HEK293 (cell line): Measurements from ENCODE around the gene IZUMO4.

ENCODE experiments used
- CTCF ChIA-PET: fragments of 350-600 bp; formaldehyde crosslinking; extraction: SDS; loops from one replicate; lab custom pipeline; 2021; ENCODE audit warnings: antibody characterized with exemption; lab: Yijun Ruan, JAX
- POLR2A ChIA-PET: fragments of 300-600 bp; formaldehyde crosslinking; extraction: SDS; loops from one replicate; lab custom pipeline; 2020; ENCODE audit warnings: antibody characterized with exemption, inconsistent platforms; lab: Yijun Ruan, JAX
- H3K27ac ChIP-seq: fragments of 200-500 bp; sonication (Bioruptor generic); 2 replicates; pipeline ENCODE4 v1.5.1; 2014; ENCODE audit warnings: low read depth, low read length, control low read depth, inconsistent platforms; ENCODE audit errors: extremely low read depth
- H3K36me3 ChIP-seq, 2 experiments: fragments of 200-500 bp in 1 of 2; sonication (Bioruptor generic) in 1 of 2; 1 replicate in 1 of 2; 2 replicates in 1 of 2; pipeline ENCODE4 v1.5.1; 2014 to 2017; ENCODE audit warnings: inconsistent platforms in 2 of 2, low read length in 2 of 2; ENCODE audit not compliant: control insufficient read depth in 2 of 2, insufficient read depth in 1 of 2
- H3K4me1 ChIP-seq: fragments of 200-500 bp; sonication (Bioruptor generic); 2 replicates; pipeline ENCODE4 v1.5.1; 2014; ENCODE audit warnings: mild to moderate bottlenecking, low read length, inconsistent platforms; ENCODE audit not compliant: control insufficient read depth, insufficient read depth
- H3K4me3 ChIP-seq: 2 replicates; pipeline ENCODE4 v1.5.1; 2011; ENCODE audit warnings: low read depth, mild to moderate bottlenecking, control low read depth, low read length, moderate library complexity
- H3K9me3 ChIP-seq: fragments of 200-500 bp; sonication (Bioruptor generic); 2 replicates; pipeline ENCODE4 v1.5.1; 2014; ENCODE audit warnings: low read depth, low read length, inconsistent platforms; ENCODE audit not compliant: control insufficient read depth, insufficient read depth
- KLF9 ChIP-seq: fragments of 450-650 bp; formaldehyde crosslinking; IDR thresholded peaks from 2 replicates; pipeline ENCODE4 v1.5.1; 2016; ENCODE audit warnings: missing biosample characterization, missing genetic modification characterization, low read depth
- MYNN ChIP-seq: fragments of 450-650 bp; formaldehyde crosslinking; IDR thresholded peaks from 2 replicates; pipeline ENCODE4 v1.5.1; 2016; ENCODE audit warnings: missing biosample characterization, missing genetic modification characterization, borderline replicate concordance
- PRDM1 ChIP-seq: fragments of 450-650 bp; formaldehyde crosslinking; IDR thresholded peaks from 2 replicates; pipeline ENCODE4; 2016; ENCODE audit warnings: missing biosample characterization, missing genetic modification characterization
- PRDM4 ChIP-seq: fragments of 450-650 bp; formaldehyde crosslinking; IDR thresholded peaks from 2 replicates; pipeline ENCODE4 v1.5.1; 2017; ENCODE audit warnings: missing biosample characterization, missing genetic modification characterization
- SCRT1 ChIP-seq: fragments of 450-650 bp; formaldehyde crosslinking; IDR thresholded peaks from 2 replicates; pipeline ENCODE4 v1.5.1; 2016; ENCODE audit warnings: missing biosample characterization, missing genetic modification characterization, borderline replicate concordance
- SCRT2 ChIP-seq: fragments of 450-650 bp; formaldehyde crosslinking; IDR thresholded peaks from 2 replicates; pipeline ENCODE4 v1.5.1; 2016; ENCODE audit warnings: missing biosample characterization, missing genetic modification characterization
- TRIM28 ChIP-seq: IDR thresholded peaks from 2 replicates; pipeline ENCODE4 v1.6.1; 2011; ENCODE audit warnings: low read length, control low read depth, borderline replicate concordance
- YY2 ChIP-seq: fragments of 450-650 bp; formaldehyde crosslinking; IDR thresholded peaks from 2 replicates; pipeline ENCODE4 v1.5.1; 2016; ENCODE audit warnings: missing biosample characterization, missing genetic modification characterization
- ZBTB1 ChIP-seq: fragments of 450-650 bp; formaldehyde crosslinking; IDR thresholded peaks from 2 replicates; pipeline ENCODE4 v1.5.1; 2016; ENCODE audit warnings: missing biosample characterization, missing genetic modification characterization
- ZBTB44 ChIP-seq: fragments of 450-650 bp; IDR thresholded peaks from 2 replicates; pipeline ENCODE4 v1.5.1; 2018; ENCODE audit warnings: missing biosample characterization, mild to moderate bottlenecking, missing genetic modification characterization
- ZBTB8A ChIP-seq: fragments of 450-650 bp; formaldehyde crosslinking; IDR thresholded peaks from 2 replicates; pipeline ENCODE4 v1.5.1; 2016; ENCODE audit warnings: missing biosample characterization, missing genetic modification characterization
- ZFHX2 ChIP-seq: fragments of 450-650 bp; formaldehyde crosslinking; conservative IDR thresholded peaks from 2 replicates; pipeline ENCODE4 v1.5.1; 2016; ENCODE audit warnings: missing biosample characterization, missing genetic modification characterization
- ZFP3 ChIP-seq: fragments of 450-650 bp; formaldehyde crosslinking; IDR thresholded peaks from 2 replicates; pipeline ENCODE4 v1.5.1; 2016; ENCODE audit warnings: low read depth, missing biosample characterization, missing genetic modification characterization
- ZNF10 ChIP-seq: fragments of 450-650 bp; formaldehyde crosslinking; IDR thresholded peaks from 2 replicates; pipeline ENCODE4 v1.5.1; 2017; ENCODE audit warnings: missing biosample characterization, missing genetic modification characterization
- ZNF114 ChIP-seq: fragments of 450-650 bp; formaldehyde crosslinking; IDR thresholded peaks from 2 replicates; pipeline ENCODE4 v1.5.0; 2017; ENCODE audit warnings: missing biosample characterization, missing genetic modification characterization
- ZNF157 ChIP-seq: fragments of 450-650 bp; formaldehyde crosslinking; IDR thresholded peaks from 2 replicates; pipeline ENCODE4 v1.5.1; 2016; ENCODE audit warnings: missing biosample characterization, missing genetic modification characterization
- ZNF211 ChIP-seq: fragments of 450-650 bp; formaldehyde crosslinking; IDR thresholded peaks from 2 replicates; pipeline ENCODE4 v1.5.1; 2016; ENCODE audit warnings: low read depth, missing biosample characterization, missing genetic modification characterization
- ZNF335 ChIP-seq: fragments of 450-650 bp; formaldehyde crosslinking; conservative IDR thresholded peaks from 2 replicates; pipeline ENCODE4 v1.5.1; 2016; ENCODE audit warnings: missing biosample characterization, missing genetic modification characterization
- ZNF394 ChIP-seq: fragments of 450-650 bp; formaldehyde crosslinking; IDR thresholded peaks from 2 replicates; pipeline ENCODE4 v1.5.1; 2016; ENCODE audit warnings: missing biosample characterization, missing genetic modification characterization, mild to moderate bottlenecking, moderate library complexity, borderline replicate concordance
- ZNF426 ChIP-seq: fragments of 450-650 bp; formaldehyde crosslinking; IDR thresholded peaks from 2 replicates; pipeline ENCODE4 v1.5.1; 2017; ENCODE audit warnings: missing biosample characterization, missing genetic modification characterization, mild to moderate bottlenecking, inconsistent platforms, moderate library complexity
- ZNF518A ChIP-seq: fragments of 450-650 bp; formaldehyde crosslinking; conservative IDR thresholded peaks from 2 replicates; pipeline ENCODE4 v1.5.1; 2016; ENCODE audit warnings: low read depth, missing biosample characterization, missing genetic modification characterization
- ZNF580 ChIP-seq: fragments of 450-650 bp; formaldehyde crosslinking; IDR thresholded peaks from 2 replicates; pipeline ENCODE4 v1.5.1; 2016; ENCODE audit warnings: missing biosample characterization, missing genetic modification characterization
- ZNF596 ChIP-seq: fragments of 450-650 bp; IDR thresholded peaks from 2 replicates; pipeline ENCODE4 v1.5.0; 2018; ENCODE audit warnings: missing biosample characterization, mild to moderate bottlenecking, missing genetic modification characterization, moderate library complexity
- ZNF624 ChIP-seq: fragments of 450-650 bp; formaldehyde crosslinking; IDR thresholded peaks from 2 replicates; pipeline ENCODE4 v1.5.1; 2017; ENCODE audit warnings: missing biosample characterization, missing genetic modification characterization
- ZNF629 ChIP-seq: fragments of 450-650 bp; formaldehyde crosslinking; IDR thresholded peaks from 2 replicates; pipeline ENCODE4 v1.5.1; 2017; ENCODE audit warnings: missing biosample characterization, missing genetic modification characterization
- ZNF660 ChIP-seq: fragments of 450-650 bp; IDR thresholded peaks from 2 replicates; pipeline ENCODE4 v1.5.1; 2018; ENCODE audit warnings: missing biosample characterization, mild to moderate bottlenecking, missing genetic modification characterization

Gene IZUMO4

GRCh38 chr19:2079076-2079864 lies 17.4 kb upstream of the IZUMO4 start:
- Histone ChIP-seq H3K9me3 (no peaks in the 10 kb centered on the region), H3K4me3 (no peak overlapping the region), H3K27ac (no peak overlapping the region), H3K36me3 (peaks cover 4 to 61% of the 10 kb centered on the region in 2 experiments; a peak in 2 of 3 replicates), H3K4me1 (no peaks in the 10 kb centered on the region)
- ChIA-PET POLR2A (no interaction called here), CTCF (interaction anchor here (1.1 to 1.7 kb wide), 2 partner anchors 9 to 10 kb away, joined by 3 to 5 read pairs; no protein-coding TSS in a partner anchor)
- no peak for TF ChIP-seq ZNF211
- no peak for TF ChIP-seq TRIM28
- TF ChIP-seq KLF9 (tag by site-specific recombination) = no peak
- no peak for TF ChIP-seq YY2 (tag by site-specific recombination)
- TF ChIP-seq PRDM4 = no peak
- no peak for TF ChIP-seq ZNF624 (tag by site-specific recombination)
- no peak for TF ChIP-seq ZNF394 (tag by site-specific recombination)
- TF ChIP-seq ZNF660 (tag by site-specific recombination) = no peak
- no peak for TF ChIP-seq ZNF596 (tag by site-specific recombination)
- no peak for TF ChIP-seq MYNN (tag by site-specific recombination)
- no peak for TF ChIP-seq ZBTB44 (tag by site-specific recombination)
- no peak for TF ChIP-seq SCRT2
- no peak for TF ChIP-seq ZNF518A

- Histone ChIP-seq H3K4me1 (no peaks in the 10 kb centered on the region), H3K27ac (no peak overlapping the region), H3K9me3 (no peaks in the 10 kb centered on the region), H3K36me3 (peaks cover 4 to 61% of the 10 kb centered on the region in 2 experiments; a peak in 2 of 3 replicates), H3K4me3 (no peak overlapping the region)
- POLR2A ChIA-PET = no interaction called here
- CTCF ChIA-PET = no interaction called here
- TF ChIP-seq ZNF580 (tag by site-specific recombination) (no peak), PRDM1 (tag by site-specific recombination) (no peak), ZFHX2 (tag by site-specific recombination) (no peak), MYNN (tag by site-specific recombination) (no peak), SCRT1 (no peak), ZNF426 (tag by site-specific recombination) (no peak), ZNF157 (tag by site-specific recombination) (no peak), ZNF114 (tag by site-specific recombination) (no peak), ZBTB1 (tag by site-specific recombination) (no peak), ZNF629 (no peak), ZBTB8A (tag by site-specific recombination) (no peak), ZNF335 (tag by site-specific recombination) (no peak), ZFP3 (tag by site-specific recombination) (no peak), ZNF10 (tag by site-specific recombination) (no peak)
Observed at GRCh38 chr19:2079865-2080301, 16.8 kb upstream of the IZUMO4 start.
